K562 (cell line): Measurements from ENCODE around the gene AFAP1.

Source experiments
- CTCF ChIP-seq, 3 experiments: IDR thresholded peaks in 2 of 3; conservative IDR thresholded peaks in 1 of 3; 2 replicates each; pipeline ENCODE4 v1.5.1; 2011 to 2012; ENCODE audit warnings: low read length in 3 of 3, mild to moderate bottlenecking in 3 of 3, control low read depth in 2 of 3, improper control_type of control experiment in 1 of 3, inconsistent platforms in 1 of 3, low read depth in 1 of 3, mixed read lengths in 1 of 3, moderate library complexity in 1 of 3; ENCODE audit not compliant: insufficient read depth in 2 of 3
- HDGF ChIP-seq: fragments of 450-650 bp; IDR thresholded peaks from 2 replicates; pipeline ENCODE4 v1.6.1; 2016
- NCOA2 ChIP-seq, 2 experiments: fragments of 450-650 bp; IDR thresholded peaks; 2 replicates each; pipeline ENCODE4 v1.6.1; 2018; ENCODE audit warnings: mild to moderate bottlenecking in 2 of 2, moderate library complexity in 1 of 2; ENCODE audit not compliant: partially characterized antibody in 2 of 2
- POLR2A ChIP-seq: fragments of 450-650 bp; conservative IDR thresholded peaks from 2 replicates; pipeline ENCODE4 v1.6.1; 2016
- SMC3 ChIP-seq: conservative IDR thresholded peaks from 2 replicates; pipeline ENCODE4 v1.6.1; 2011; ENCODE audit warnings: low read depth, low read length, improper control_type of control experiment; ENCODE audit not compliant: insufficient read depth
- TAF15 ChIP-seq: fragments of 200-400 bp; formaldehyde crosslinking; IDR thresholded peaks from 2 replicates; pipeline ENCODE4 v1.6.1; 2017; ENCODE audit warnings: mild to moderate bottlenecking, low read depth, low read length, moderate library complexity
- USF1 ChIP-seq: sonication (generic); formaldehyde crosslinking; IDR thresholded peaks from 2 replicates; pipeline ENCODE4 v1.9.0; 2022; ENCODE audit warnings: mild to moderate bottlenecking, missing genetic modification reagents
- ZC3H4 ChIP-seq: sonication (generic); formaldehyde crosslinking; IDR thresholded peaks from 2 replicates; pipeline ENCODE4 v1.9.0; 2021; ENCODE audit warnings: missing genetic modification reagents, borderline replicate concordance
- ZNF274 ChIP-seq: IDR thresholded peaks from 2 replicates; pipeline ENCODE4 v1.6.1; 2011; ENCODE audit warnings: low read depth, mild to moderate bottlenecking, low read length, moderate library complexity, borderline replicate concordance

GRCh38 chr4:7787681-7788141 is 151.9 kb downstream of the AFAP1 start:
- no peak for TF ChIP-seq USF1
- no peak for TF ChIP-seq ZNF274
- TF ChIP-seq POLR2A = no peak
- no peak for TF ChIP-seq HDGF
- TF ChIP-seq SMC3 = no peak
- no peak for TF ChIP-seq NCOA2 (IDR thresholded peaks at IDR 0.05; ENCODE audit: partially characterized antibody in 2 of 2)
- no peak for TF ChIP-seq TAF15
- no peak for TF ChIP-seq CTCF (IDR thresholded peaks at IDR 0.05 in 2 of 3, conservative IDR thresholded peaks at IDR 0.05 in 1 of 3; ENCODE audit: insufficient read depth in 2 of 3, low read depth in 1 of 3, low read length in 3 of 3)
- TF ChIP-seq ZC3H4 = no peak
